ENCODE measurements around the gene PRSS23.

GRCh38 chr11:86769219-86769618, 31.1 kb upstream of the PRSS23 start:
- no peak for TF ChIP-seq CTCF (IDR thresholded peaks at IDR 0.05; ENCODE audit: insufficient read depth, low read length)
- TF ChIP-seq REST (IDR thresholded peaks at IDR 0.05; ENCODE audit: insufficient replicate concordance, low read depth), result no peak
- TF ChIP-seq POLR2AphosphoS5 (IDR thresholded peaks at IDR 0.05; ENCODE audit: low read depth), result no peak

All from HL-60 (cell line).